Measurements from ENCODE around the gene ZBTB2.

DNA sequence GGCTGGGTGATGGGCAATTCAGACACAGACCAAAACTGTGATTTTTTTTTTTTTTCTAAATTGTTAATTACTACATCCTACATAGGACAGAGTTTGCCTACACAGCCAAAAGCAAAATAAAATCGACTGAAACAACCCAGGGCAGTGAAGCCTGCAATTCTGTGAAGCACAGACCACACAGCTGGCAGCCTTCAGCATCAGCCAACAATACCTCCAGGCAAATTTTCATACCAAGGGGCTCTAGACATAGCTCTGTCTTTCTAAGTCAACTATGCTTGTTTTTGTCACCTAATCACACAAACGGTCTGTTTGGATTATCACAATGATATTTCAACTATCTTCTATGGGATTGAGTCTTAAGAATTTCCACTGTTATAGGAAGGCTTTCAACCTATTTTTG, 43.0 kb upstream of the ZBTB2 start:
- TF ChIP-seq JUN (IDR thresholded peaks at IDR 0.05; ENCODE audit: borderline replicate concordance, insufficient read depth, insufficient read length, low read depth) (no peak), CTCF (IDR thresholded peaks at IDR 0.05; ENCODE audit: extremely low read depth in 1 of 2, insufficient read depth in 1 of 2, low read depth in 1 of 2, low read length in 2 of 2) (no peak), POLR2AphosphoS5 (IDR thresholded peaks at IDR 0.05; ENCODE audit: insufficient read depth, low read depth, low read length) (no peak), MAX (IDR thresholded peaks at IDR 0.05; ENCODE audit: insufficient read depth, insufficient read length) (no peak)
